DMS79 treated with DMSO at 0.1 percent for 48 hours (cell line): Measurements from ENCODE around the gene CARD11.

ENCODE experiments used
- DNase-seq: peaks from one replicate; lab custom pipeline; 2025; lab: John Stamatoyannopoulos, UW

CARD11 gene

GRCh38 chr7:2939193-2939885 is 104.3 kb downstream of the CARD11 start:
- DNase-seq: no peak

- DNase-seq: peak; percentile 33
These were observed 105.0 kb downstream of the CARD11 start for GRCh38 chr7:2938514-2939192.

- DNase-seq: no peak
These were observed 105.8 kb downstream of the CARD11 start for GRCh38 chr7:2937701-2938513.

GRCh38 chr7:2936891-2937580 is 106.6 kb downstream of the CARD11 start:
- DNase-seq: no peak

- no peak for DNase-seq
These were observed 107.4 kb downstream of the CARD11 start for GRCh38 chr7:2936301-2936700.

GRCh38 chr7:2934984-2935740 is 108.5 kb downstream of the CARD11 start:
- peak; percentile 15 for DNase-seq

- DNase-seq: no peak
These were observed 109.4 kb downstream of the CARD11 start for GRCh38 chr7:2934211-2934731.

- DNase-seq: no peak
These were observed 111.0 kb downstream of the CARD11 start for GRCh38 chr7:2932402-2933251.

GRCh38 chr7:2931034-2931415 is 112.6 kb downstream of the CARD11 start:
- no peak for DNase-seq

GRCh38 chr7:2930310-2931033 is 113.2 kb downstream of the CARD11 start:
- DNase-seq: no peak

GRCh38 chr7:2929321-2930201 is 114.1 kb downstream of the CARD11 start:
- DNase-seq: peak; percentile 38

GRCh38 chr7:2928613-2929311 is 114.9 kb downstream of the CARD11 start:
- DNase-seq: peak; percentile 63

GRCh38 chr7:2928256-2928612 is 115.4 kb downstream of the CARD11 start:
- DNase-seq: no peak

- DNase-seq: no peak
These were observed 116.1 kb downstream of the CARD11 start for GRCh38 chr7:2927592-2927991.

GRCh38 chr7:2926896-2927405 is 116.7 kb downstream of the CARD11 start:
- DNase-seq: peak; percentile 21

GRCh38 chr7:2926120-2926895 is 117.4 kb downstream of the CARD11 start:
- no peak for DNase-seq
